ENCODE data around the gene STRIP1. TPM values are rescaled to one million over a fixed set of nuclear protein-coding genes. Genes with fewer than 3 reads are reported as not detected.

STRIP1 gene
- polyA plus RNA-seq, 1 of the 3 experiments (the other 2 are of a cell fraction): 34.6 TPM

DNA sequence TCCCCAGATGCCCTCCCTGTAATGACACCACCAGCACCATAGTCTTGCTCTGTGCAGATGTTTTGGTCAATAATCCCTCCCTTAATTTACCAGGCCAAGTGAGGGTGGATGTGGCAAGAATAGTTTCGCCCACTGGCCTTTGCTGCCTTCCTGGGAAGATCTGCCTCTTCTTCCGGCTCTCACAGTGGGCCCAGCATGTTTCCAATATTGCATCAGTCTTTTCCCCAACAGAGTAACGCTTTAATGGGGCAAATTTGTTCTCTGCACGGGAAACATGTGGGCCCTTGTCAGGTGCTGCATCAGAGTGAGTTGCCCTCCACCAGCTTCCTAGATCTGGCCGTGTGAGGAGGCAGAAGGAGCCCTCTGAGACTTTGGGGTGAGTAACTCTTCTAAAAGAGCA lies 48.1 kb downstream of the STRIP1 start:
- no peak for DNase-seq
- Histone ChIP-seq H3K27me3 (ENCODE audit: insufficient read depth) (no peaks in the 10 kb centered on the region), H3K9me2 (no peaks in the 10 kb centered on the region), H3K79me2 (ENCODE audit: insufficient read depth) (no peaks in the 10 kb centered on the region), H3F3A (replicated peaks; ENCODE audit: insufficient read depth) (no peaks in the 10 kb centered on the region), H3K4me3 (ENCODE audit: low read depth in 2 of 2, low read length in 1 of 2) (no peak overlapping the region), H3K4me1 (ENCODE audit: control insufficient read depth in 1 of 2, insufficient read depth in 2 of 2, low read depth in 1 of 2, low read length in 1 of 2) (peaks cover 0 to 19% of the 10 kb centered on the region in 2 experiments; a peak in 1 of 4 replicates), H3K27ac (ENCODE audit: low read depth in 2 of 2, low read length in 1 of 2) (no peak overlapping the region), H3K4me2 (no peak overlapping the region), H3K36me3 (replicated peaks in 1 of 2; ENCODE audit: control insufficient read depth in 1 of 2, insufficient read depth in 2 of 2, low read length in 1 of 2) (no peaks in the 10 kb centered on the region), H3K9me3 (no peaks in the 10 kb centered on the region), H2AFZ (ENCODE audit: low read depth) (no peak overlapping the region), H4K20me1 (ENCODE audit: insufficient read depth) (no peaks in the 10 kb centered on the region), H3K9ac (no peak overlapping the region)
- POLR2A ChIA-PET: no interaction called here
- no peak for TF ChIP-seq SIN3A (IDR thresholded peaks at IDR 0.05; ENCODE audit: borderline replicate concordance, low read depth, low read length)
- TF ChIP-seq, protein P1, sequence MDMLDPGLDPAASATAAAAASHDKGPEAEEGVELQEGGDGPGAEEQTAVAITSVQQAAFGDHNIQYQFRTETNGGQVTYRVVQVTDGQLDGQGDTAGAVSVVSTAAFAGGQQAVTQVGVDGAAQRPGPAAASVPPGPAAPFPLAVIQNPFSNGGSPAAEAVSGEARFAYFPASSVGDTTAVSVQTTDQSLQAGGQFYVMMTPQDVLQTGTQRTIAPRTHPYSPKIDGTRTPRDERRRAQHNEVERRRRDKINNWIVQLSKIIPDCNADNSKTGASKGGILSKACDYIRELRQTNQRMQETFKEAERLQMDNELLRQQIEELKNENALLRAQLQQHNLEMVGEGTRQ (IDR thresholded peaks at IDR 0.05; ENCODE audit: borderline replicate concordance, low read depth, low read length): no peak
- TF ChIP-seq, protein P2, sequence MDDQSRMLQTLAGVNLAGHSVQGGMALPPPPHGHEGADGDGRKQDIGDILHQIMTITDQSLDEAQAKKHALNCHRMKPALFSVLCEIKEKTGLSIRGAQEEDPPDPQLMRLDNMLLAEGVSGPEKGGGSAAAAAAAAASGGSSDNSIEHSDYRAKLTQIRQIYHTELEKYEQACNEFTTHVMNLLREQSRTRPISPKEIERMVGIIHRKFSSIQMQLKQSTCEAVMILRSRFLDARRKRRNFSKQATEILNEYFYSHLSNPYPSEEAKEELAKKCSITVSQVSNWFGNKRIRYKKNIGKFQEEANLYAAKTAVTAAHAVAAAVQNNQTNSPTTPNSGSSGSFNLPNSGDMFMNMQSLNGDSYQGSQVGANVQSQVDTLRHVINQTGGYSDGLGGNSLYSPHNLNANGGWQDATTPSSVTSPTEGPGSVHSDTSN (IDR thresholded peaks at IDR 0.05): no peak
- TF ChIP-seq JUND (IDR thresholded peaks at IDR 0.05): no peak
- TF ChIP-seq, protein P3, sequence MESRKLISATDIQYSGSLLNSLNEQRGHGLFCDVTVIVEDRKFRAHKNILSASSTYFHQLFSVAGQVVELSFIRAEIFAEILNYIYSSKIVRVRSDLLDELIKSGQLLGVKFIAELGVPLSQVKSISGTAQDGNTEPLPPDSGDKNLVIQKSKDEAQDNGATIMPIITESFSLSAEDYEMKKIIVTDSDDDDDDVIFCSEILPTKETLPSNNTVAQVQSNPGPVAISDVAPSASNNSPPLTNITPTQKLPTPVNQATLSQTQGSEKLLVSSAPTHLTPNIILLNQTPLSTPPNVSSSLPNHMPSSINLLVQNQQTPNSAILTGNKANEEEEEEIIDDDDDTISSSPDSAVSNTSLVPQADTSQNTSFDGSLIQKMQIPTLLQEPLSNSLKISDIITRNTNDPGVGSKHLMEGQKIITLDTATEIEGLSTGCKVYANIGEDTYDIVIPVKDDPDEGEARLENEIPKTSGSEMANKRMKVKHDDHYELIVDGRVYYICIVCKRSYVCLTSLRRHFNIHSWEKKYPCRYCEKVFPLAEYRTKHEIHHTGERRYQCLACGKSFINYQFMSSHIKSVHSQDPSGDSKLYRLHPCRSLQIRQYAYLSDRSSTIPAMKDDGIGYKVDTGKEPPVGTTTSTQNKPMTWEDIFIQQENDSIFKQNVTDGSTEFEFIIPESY (IDR thresholded peaks at IDR 0.05; ENCODE audit: borderline replicate concordance, low read depth): no peak
- TF ChIP-seq EZH2phosphoT487 (IDR thresholded peaks at IDR 0.05; ENCODE audit: borderline replicate concordance, low read depth): no peak
- TF ChIP-seq MEF2A (IDR thresholded peaks at IDR 0.05; ENCODE audit: borderline replicate concordance, low read depth): no peak
- no peak for TF ChIP-seq RCOR1 (IDR thresholded peaks at IDR 0.05; ENCODE audit: low read length)
- TF ChIP-seq RXRA (IDR thresholded peaks at IDR 0.05; ENCODE audit: borderline replicate concordance, low read depth): no peak
- CTCF ChIA-PET: interaction anchor here (1.0 to 51.7 kb wide), 3 partner anchors 21 to 230 kb away, joined by 6 to 1768 read pairs (median 7); partner anchors contain the start of gene STRIP1
- 80% methylated on average over 4 of the region's 5 CpGs for WGBS (ENCODE audit: low lambda C conversion rate)

DNA sequence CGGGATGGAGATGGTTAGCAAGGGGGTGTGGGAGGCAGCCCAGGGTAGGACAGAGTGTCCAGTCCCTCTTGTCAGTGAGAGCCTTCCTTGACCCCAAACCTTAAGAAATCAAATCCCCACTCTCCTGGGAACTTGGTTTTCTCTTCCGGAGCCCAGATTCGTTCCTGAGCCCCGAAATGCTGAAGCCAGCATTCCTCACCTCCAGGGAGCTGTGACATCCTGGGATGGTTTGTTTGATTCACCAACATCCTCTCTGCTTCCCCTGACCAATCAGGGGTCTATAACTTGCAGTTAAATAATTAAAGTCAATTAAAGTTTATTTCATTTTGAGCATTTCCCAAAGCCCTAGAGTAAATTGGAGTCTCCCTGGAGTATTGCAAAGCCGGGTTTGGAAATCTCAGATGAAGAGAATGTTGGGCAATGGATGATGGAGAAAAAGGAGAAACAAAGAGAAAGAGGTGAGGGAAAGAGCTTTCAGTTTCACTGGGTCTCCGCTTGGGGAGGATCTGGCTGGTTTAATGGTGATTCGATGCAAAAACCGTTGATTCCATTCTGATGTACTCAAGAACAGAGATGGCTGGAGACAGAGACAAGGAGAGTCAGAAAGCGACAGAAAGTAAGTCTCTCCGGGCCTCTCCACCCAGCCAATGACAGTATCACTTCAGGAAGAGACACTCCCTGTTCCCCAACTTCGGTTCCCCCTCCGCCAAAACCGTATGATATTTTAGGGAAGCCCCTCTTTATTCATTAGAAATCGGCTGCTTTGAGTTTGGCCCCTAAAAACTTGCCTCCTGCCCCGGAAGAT lies 48.8 kb downstream of the STRIP1 start:
- Histone ChIP-seq H3K79me2 (ENCODE audit: insufficient read depth) (no peaks in the 10 kb centered on the region), H3K27me3 (ENCODE audit: insufficient read depth) (no peaks in the 10 kb centered on the region), H3K36me3 (replicated peaks in 1 of 2; ENCODE audit: control insufficient read depth in 1 of 2, insufficient read depth in 2 of 2, low read length in 1 of 2) (no peaks in the 10 kb centered on the region), H3K4me2 (no peak overlapping the region), H3K4me3 (ENCODE audit: low read depth in 2 of 2, low read length in 1 of 2) (no peak overlapping the region), H3K9me2 (no peaks in the 10 kb centered on the region), H3K9ac (no peak overlapping the region), H3K27ac (ENCODE audit: low read depth in 2 of 2, low read length in 1 of 2) (no peak overlapping the region), H2AFZ (ENCODE audit: low read depth) (no peak overlapping the region), H3K4me1 (ENCODE audit: control insufficient read depth in 1 of 2, insufficient read depth in 2 of 2, low read depth in 1 of 2, low read length in 1 of 2) (peaks cover 0 to 26% of the 10 kb centered on the region in 2 experiments; a peak in 1 of 4 replicates), H3K9me3 (no peaks in the 10 kb centered on the region), H4K20me1 (ENCODE audit: insufficient read depth) (no peaks in the 10 kb centered on the region), H3F3A (replicated peaks; ENCODE audit: insufficient read depth) (no peaks in the 10 kb centered on the region)
- ChIA-PET POLR2A (no interaction called here), CTCF (interaction anchor here (1.3 to 51.7 kb wide), 3 partner anchors 24 to 230 kb away, joined by 6 to 1768 read pairs (median 7); partner anchors contain the start of gene STRIP1)
- DNase-seq: no peak
- 85% methylated on average over 13 of the region's 15 CpGs for WGBS (ENCODE audit: low lambda C conversion rate)
- TF ChIP-seq NRF1 (IDR thresholded peaks at IDR 0.05; ENCODE audit: low read depth, low read length): no peak
- TF ChIP-seq, protein P2 (IDR thresholded peaks at IDR 0.05): no peak
- TF ChIP-seq RCOR1 (IDR thresholded peaks at IDR 0.05; ENCODE audit: low read length): no peak
- TF ChIP-seq ELF1 (IDR thresholded peaks at IDR 0.05): no peak
- no peak for TF ChIP-seq TCF12 (IDR thresholded peaks at IDR 0.05)
- no peak for TF ChIP-seq RFX5 (IDR thresholded peaks at IDR 0.05; ENCODE audit: low read length)
- TF ChIP-seq FOXJ3 (CRISPR knock-in tag; IDR thresholded peaks at IDR 0.05): no peak
- no peak for TF ChIP-seq RXRA (IDR thresholded peaks at IDR 0.05; ENCODE audit: borderline replicate concordance, low read depth)
